Uterus (tissue), 2 donors: ENCODE results near the gene PKP4.

Source experiments
- POLR2A ChIP-seq, 2 donors: fragments of 450-650 bp; IDR thresholded peaks; one replicate each; pipeline ENCODE4 v1.6.1; 2016; ENCODE audit warnings: antibody characterized with exemption in 2 of 2, mild to moderate bottlenecking in 1 of 2, moderate library complexity in 1 of 2
- TF ChIP-seq, protein P1 (sequence below), 4 experiments: fragments of 200-600 bp in 2 of 4; fragments of 450-650 bp in 2 of 4; sonication (generic) in 2 of 4; IDR thresholded peaks; one replicate each; pipeline ENCODE4 v1.5.1; 2016 to 2019; ENCODE audit warnings: antibody characterized with exemption in 4 of 4, mild to moderate bottlenecking in 2 of 4, moderate library complexity in 1 of 4

DNA sequence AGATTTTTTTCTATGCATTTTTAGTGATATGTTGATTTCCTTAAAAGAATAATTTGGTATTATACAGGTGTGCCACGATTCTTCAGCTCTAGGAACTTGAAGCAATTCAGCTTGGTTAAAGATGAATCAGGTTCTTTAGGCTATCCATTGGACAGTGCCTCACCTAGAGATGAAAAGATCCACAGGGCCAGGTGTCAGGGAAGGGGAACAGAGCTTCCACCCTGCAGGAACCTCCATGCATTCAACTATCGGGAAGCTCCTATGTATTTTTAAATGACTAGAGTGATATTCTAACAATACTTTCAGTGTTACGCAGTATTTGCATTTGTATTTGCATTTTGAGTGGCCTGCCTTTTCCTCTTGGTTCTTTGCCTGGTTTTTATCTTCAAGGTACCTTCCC, 40.2 kb downstream of the PKP4 start:
- TF ChIP-seq, protein P1, sequence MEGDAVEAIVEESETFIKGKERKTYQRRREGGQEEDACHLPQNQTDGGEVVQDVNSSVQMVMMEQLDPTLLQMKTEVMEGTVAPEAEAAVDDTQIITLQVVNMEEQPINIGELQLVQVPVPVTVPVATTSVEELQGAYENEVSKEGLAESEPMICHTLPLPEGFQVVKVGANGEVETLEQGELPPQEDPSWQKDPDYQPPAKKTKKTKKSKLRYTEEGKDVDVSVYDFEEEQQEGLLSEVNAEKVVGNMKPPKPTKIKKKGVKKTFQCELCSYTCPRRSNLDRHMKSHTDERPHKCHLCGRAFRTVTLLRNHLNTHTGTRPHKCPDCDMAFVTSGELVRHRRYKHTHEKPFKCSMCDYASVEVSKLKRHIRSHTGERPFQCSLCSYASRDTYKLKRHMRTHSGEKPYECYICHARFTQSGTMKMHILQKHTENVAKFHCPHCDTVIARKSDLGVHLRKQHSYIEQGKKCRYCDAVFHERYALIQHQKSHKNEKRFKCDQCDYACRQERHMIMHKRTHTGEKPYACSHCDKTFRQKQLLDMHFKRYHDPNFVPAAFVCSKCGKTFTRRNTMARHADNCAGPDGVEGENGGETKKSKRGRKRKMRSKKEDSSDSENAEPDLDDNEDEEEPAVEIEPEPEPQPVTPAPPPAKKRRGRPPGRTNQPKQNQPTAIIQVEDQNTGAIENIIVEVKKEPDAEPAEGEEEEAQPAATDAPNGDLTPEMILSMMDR (IDR thresholded peaks at IDR 0.05), result no peak
- TF ChIP-seq POLR2A (IDR thresholded peaks at IDR 0.05), result no peak
